WTC11 (cell line): ENCODE results near the gene TRMT1L. TPM values are rescaled to one million over a fixed set of nuclear protein-coding genes. Genes with fewer than 3 reads are reported as not detected.

Experiments used
- ATAC-seq: fragments of 200-7000 bp; cut with Tn5 transposase; 2 replicates; pipeline ENCODE4 v1.10.0; 2021; ENCODE audit warnings: mild to moderate bottlenecking, moderate library complexity
- CTCF ChIA-PET: fragments of 300-600 bp; sonication (Branson Sonifier 250); formaldehyde crosslinking; loops from one replicate; lab custom pipeline; 2021; ENCODE audit warnings: antibody characterized with exemption; lab: Charles Lee
- POLR2A ChIA-PET: fragments of 350-600 bp; sonication (Branson Sonifier 250); formaldehyde crosslinking; loops from one replicate; lab custom pipeline; 2021; ENCODE audit warnings: antibody characterized with exemption; lab: Charles Lee
- DNase-seq: peaks from one replicate; pipeline ENCODE4 v3.0.0; 2021; ENCODE audit warnings: low spot score
- H3K27ac Mint-ChIP-seq: 2 replicates; pipeline ENCODE4 v1.8.0; 2021; ENCODE audit warnings: mixed read lengths
- H3K27me3 Mint-ChIP-seq: 2 replicates; pipeline ENCODE4 v1.8.0; 2021; ENCODE audit warnings: low read depth, mild to moderate bottlenecking, moderate library complexity, mixed read lengths
- H3K36me3 Mint-ChIP-seq: 2 replicates; pipeline ENCODE4 v1.8.0; 2021; ENCODE audit warnings: mixed read lengths
- H3K4me1 Mint-ChIP-seq: 2 replicates; pipeline ENCODE4 v1.8.0; 2022; ENCODE audit warnings: mixed read lengths
- H3K4me3 Mint-ChIP-seq: 2 replicates; pipeline ENCODE4 v1.8.0; 2021; ENCODE audit warnings: mild to moderate bottlenecking, moderate library complexity, mixed read lengths
- H3K9me3 Mint-ChIP-seq: 2 replicates; pipeline ENCODE4 v1.8.0; 2021; ENCODE audit warnings: mixed read lengths
- ATF1 ChIP-seq: sonication (generic); formaldehyde crosslinking; IDR thresholded peaks from 2 replicates; pipeline ENCODE4 v1.8.1; 2023; ENCODE audit warnings: mild to moderate bottlenecking, moderate library complexity, missing genetic modification reagents
- ATF3 ChIP-seq: sonication (generic); formaldehyde crosslinking; conservative IDR thresholded peaks from 2 replicates; pipeline ENCODE4 v1.8.1; 2022; ENCODE audit warnings: mild to moderate bottlenecking, missing genetic modification reagents
- ATF6 ChIP-seq: sonication (generic); formaldehyde crosslinking; IDR thresholded peaks from 2 replicates; pipeline ENCODE4 v1.8.1; 2023; ENCODE audit warnings: mild to moderate bottlenecking, missing genetic modification reagents
- CTCF ChIP-seq: fragments of 200-600 bp; IDR thresholded peaks from 2 replicates; pipeline ENCODE4 v1.8.0; 2022; ENCODE audit warnings: antibody characterized with exemption
- ELF4 ChIP-seq: sonication (generic); formaldehyde crosslinking; IDR thresholded peaks from 2 replicates; pipeline ENCODE4 v1.8.1; 2022; ENCODE audit warnings: low read depth, mild to moderate bottlenecking, moderate library complexity, missing genetic modification reagents
- EMX1 ChIP-seq: fragments of 250-450 bp; sonication (Bioruptor Pico); IDR thresholded peaks from 2 replicates; pipeline ENCODE4 v1.8.0; 2021; ENCODE audit warnings: mild to moderate bottlenecking
- ETV6 ChIP-seq: sonication (generic); formaldehyde crosslinking; IDR thresholded peaks from 2 replicates; pipeline ENCODE4 v1.8.1; 2022; ENCODE audit warnings: mild to moderate bottlenecking, missing genetic modification reagents
- HMGA2 ChIP-seq: fragments of 250-450 bp; sonication (Bioruptor Pico); IDR thresholded peaks from 2 replicates; pipeline ENCODE4 v1.4.0; 2021; ENCODE audit warnings: mild to moderate bottlenecking, moderate library complexity
- HMGXB4 ChIP-seq: sonication (generic); formaldehyde crosslinking; IDR thresholded peaks from 2 replicates; pipeline ENCODE4 v1.8.1; 2023; ENCODE audit warnings: mild to moderate bottlenecking, moderate library complexity, missing genetic modification reagents
- NFE2L1 ChIP-seq: sonication (generic); formaldehyde crosslinking; IDR thresholded peaks from 2 replicates; pipeline ENCODE4 v1.8.1; 2023; ENCODE audit warnings: missing genetic modification reagents
- OVOL2 ChIP-seq: fragments of 250-450 bp; sonication (Bioruptor Pico); IDR thresholded peaks from 2 replicates; pipeline ENCODE4 v1.9.0; 2021; ENCODE audit warnings: mild to moderate bottlenecking, borderline replicate concordance
- RELA ChIP-seq: sonication (generic); formaldehyde crosslinking; IDR thresholded peaks from 2 replicates; pipeline ENCODE4 v1.8.1; 2022; ENCODE audit warnings: missing genetic modification reagents, mild to moderate bottlenecking, borderline replicate concordance
- SMAD4 ChIP-seq: sonication (generic); formaldehyde crosslinking; IDR thresholded peaks from 2 replicates; pipeline ENCODE4 v1.8.0; 2022; ENCODE audit warnings: mild to moderate bottlenecking, missing genetic modification reagents
- STAT6 ChIP-seq: sonication (generic); formaldehyde crosslinking; conservative IDR thresholded peaks from 2 replicates; pipeline ENCODE4 v1.8.1; 2023; ENCODE audit warnings: mild to moderate bottlenecking, low read depth, missing genetic modification reagents, moderate library complexity
- TP53 ChIP-seq: sonication (generic); formaldehyde crosslinking; IDR thresholded peaks from 2 replicates; pipeline ENCODE4 v1.8.1; 2023; ENCODE audit warnings: mild to moderate bottlenecking, missing genetic modification reagents
- ZNF138 ChIP-seq: sonication (generic); formaldehyde crosslinking; conservative IDR thresholded peaks from 2 replicates; pipeline ENCODE4 v1.8.1; 2022; ENCODE audit warnings: mild to moderate bottlenecking, moderate library complexity, missing genetic modification reagents
- ZNF232 ChIP-seq: sonication (generic); formaldehyde crosslinking; IDR thresholded peaks from 2 replicates; pipeline ENCODE4 v1.8.0; 2022; ENCODE audit warnings: mild to moderate bottlenecking, missing genetic modification reagents
- total RNA-seq: library from RNA; stranded (reverse); gene quantifications from 3 replicates; pipeline ENCODE4 v1.2.3, GENCODE V29; 2021

Gene TRMT1L
- total RNA-seq, 1 experiment from 2014 or later = 24.7 TPM

- no peaks in the 10 kb centered on the region for H3K27me3 Mint-ChIP-seq
- TF ChIP-seq CTCF (0 out of 2 replicates have a peak, but pooled peaks have one; percentile 23), ATF3 (CRISPR knock-in tag) (no peak), ZNF232 (CRISPR knock-in tag) (no peak), HMGA2 (CRISPR knock-in tag) (no peak), EMX1 (CRISPR knock-in tag) (no peak), SMAD4 (CRISPR knock-in tag) (no peak)
- H3K9me3 Mint-ChIP-seq = no peaks in the 10 kb centered on the region
- ChIA-PET CTCF (interaction anchor here (0.6 to 1.7 kb wide), 50 partner anchors 8 to 622 kb away, joined by 3 to 35 read pairs (median 3); partner anchors contain the start of genes EDEM3, NIBAN1, RNF2 and SWT1), POLR2A (interaction anchor here (0.6 kb wide), 1 partner anchor 114 kb away, joined by 3 read pairs; no protein-coding TSS in a partner anchor)
- no peaks in the 10 kb centered on the region for H3K4me1 Mint-ChIP-seq
- H3K36me3 Mint-ChIP-seq = no peaks in the 10 kb centered on the region
- peak overlapping the region; percentile 42 for H3K4me3 Mint-ChIP-seq
- ATAC-seq = peak; percentile 94
- H3K27ac Mint-ChIP-seq = no peak overlapping the region
- DNase-seq = peak; percentile 48
These were observed 13.6 kb upstream of the TRMT1L start for GRCh38 chr1:185170291-185170848.

GRCh38 chr1:185166106-185166505 is 9.4 kb upstream of the TRMT1L start:
- no peaks in the 10 kb centered on the region for H3K36me3 Mint-ChIP-seq
- POLR2A ChIA-PET = no interaction called here
- no peak overlapping the region for H3K27ac Mint-ChIP-seq
- ATAC-seq (no peak), DNase-seq (no peak)
- no peaks in the 10 kb centered on the region for H3K4me1 Mint-ChIP-seq
- H3K4me3 Mint-ChIP-seq = no peak overlapping the region
- TF ChIP-seq ATF6 (CRISPR knock-in tag) (no peak), TP53 (CRISPR knock-in tag) (no peak), ELF4 (no peak), HMGXB4 (CRISPR knock-in tag) (no peak), OVOL2 (CRISPR knock-in tag) (no peak), RELA (CRISPR knock-in tag) (no peak), STAT6 (CRISPR knock-in tag) (no peak), ATF1 (CRISPR knock-in tag) (no peak), ZNF138 (CRISPR knock-in tag) (no peak), NFE2L1 (CRISPR knock-in tag) (no peak), ETV6 (CRISPR knock-in tag) (no peak)
- no peaks in the 10 kb centered on the region for H3K9me3 Mint-ChIP-seq
- CTCF ChIA-PET = no interaction called here
- H3K27me3 Mint-ChIP-seq = no peaks in the 10 kb centered on the region
